GM19238 (cell line): ENCODE results near the gene ST6GALNAC1.

Source experiments
- DNase-seq: peaks from one replicate; pipeline ENCODE4 v3.0.0; 2011; ENCODE audit warnings: low spot score; ENCODE audit not compliant: insufficient read length

The ST6GALNAC1 gene

GRCh38 chr17:76675648-76676047, 32.1 kb upstream of the ST6GALNAC1 start:
- DNase-seq: no peak

DNA sequence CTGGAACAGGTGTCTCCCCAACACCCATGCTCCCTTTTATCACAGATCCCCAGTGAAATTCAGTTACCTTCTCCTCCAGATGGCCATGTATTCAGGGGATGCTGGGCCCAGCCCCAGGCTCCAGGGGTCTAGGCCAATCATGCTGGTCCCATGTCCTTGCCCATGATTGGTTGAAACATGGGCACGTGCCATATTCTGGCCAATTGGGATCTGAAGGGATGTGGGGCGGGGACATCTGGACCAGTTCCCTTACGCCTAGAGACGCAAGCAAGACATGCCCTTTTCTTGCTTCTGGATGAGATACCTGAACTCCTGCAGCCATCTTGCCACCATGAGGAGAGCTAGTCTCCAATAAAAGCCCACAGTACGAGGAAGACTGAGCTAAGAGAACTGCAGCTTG, 31.0 kb upstream of the ST6GALNAC1 start:
- no peak for DNase-seq

DNA sequence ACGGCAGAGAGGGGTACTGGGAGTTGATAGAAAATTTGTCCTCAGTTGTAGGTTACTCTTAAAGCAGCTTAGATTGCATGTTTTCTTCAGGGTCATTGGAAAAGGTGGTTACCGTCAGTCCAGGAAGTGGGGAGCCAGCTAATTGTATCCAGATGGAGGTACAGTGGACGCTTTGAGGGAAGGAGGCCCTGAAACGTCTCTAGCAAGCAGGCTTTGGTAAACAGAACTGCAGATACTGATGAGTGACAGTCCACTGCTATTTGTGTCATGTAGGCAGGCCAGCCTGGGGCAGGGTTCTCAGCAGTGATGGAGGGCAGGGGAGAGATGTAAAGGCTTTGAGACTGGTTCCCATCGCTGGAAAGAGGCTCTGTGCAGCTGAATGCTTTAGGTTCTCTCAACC, 30.2 kb upstream of the ST6GALNAC1 start:
- DNase-seq: no peak

- no peak for DNase-seq
Measured at GRCh38 chr17:76672892-76673291, 29.3 kb upstream of the ST6GALNAC1 start.

- DNase-seq: no peak
Measured at GRCh38 chr17:76672270-76672851, 28.8 kb upstream of the ST6GALNAC1 start.

GRCh38 chr17:76671912-76672262, 28.3 kb upstream of the ST6GALNAC1 start:
- no peak for DNase-seq

DNA sequence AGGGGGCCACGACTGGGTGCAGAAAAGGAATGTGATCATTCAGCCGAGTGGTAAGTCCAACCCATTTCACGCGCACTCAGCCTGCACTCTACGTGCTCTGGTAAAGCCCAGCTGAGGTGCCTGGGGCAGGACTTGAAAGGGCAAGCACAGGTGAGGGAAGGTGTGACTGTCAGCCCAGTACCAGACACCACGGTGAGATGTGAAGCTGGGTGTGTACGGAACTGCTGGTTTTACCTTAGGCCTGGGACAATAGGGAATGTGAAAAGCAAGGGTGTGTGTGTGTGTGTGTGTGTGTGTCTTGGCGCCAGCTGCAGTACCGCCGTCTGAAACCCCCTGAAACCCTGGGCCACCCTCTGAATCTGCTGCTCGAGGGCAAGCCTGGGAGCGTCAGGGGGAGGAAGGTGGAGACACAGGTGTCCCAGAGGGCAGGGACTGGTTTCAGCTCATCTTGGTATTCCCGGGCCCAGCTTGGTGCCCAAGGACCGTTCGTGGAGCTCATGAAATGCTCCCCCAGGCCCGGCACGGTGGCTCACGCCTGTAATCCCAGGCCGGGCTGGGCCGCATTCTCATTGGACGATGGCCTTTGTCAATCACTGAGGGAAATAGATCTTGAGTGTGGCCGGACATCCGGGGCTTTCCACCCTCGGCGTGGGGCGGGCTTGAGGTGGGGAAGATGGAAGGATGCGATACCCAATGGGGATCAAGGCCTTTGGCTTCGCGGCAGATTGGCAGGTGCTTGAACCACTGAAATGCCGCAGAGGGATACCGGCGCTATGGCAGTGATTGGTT, 27.8 kb upstream of the ST6GALNAC1 start:
- peak; percentile 98 for DNase-seq

DNA sequence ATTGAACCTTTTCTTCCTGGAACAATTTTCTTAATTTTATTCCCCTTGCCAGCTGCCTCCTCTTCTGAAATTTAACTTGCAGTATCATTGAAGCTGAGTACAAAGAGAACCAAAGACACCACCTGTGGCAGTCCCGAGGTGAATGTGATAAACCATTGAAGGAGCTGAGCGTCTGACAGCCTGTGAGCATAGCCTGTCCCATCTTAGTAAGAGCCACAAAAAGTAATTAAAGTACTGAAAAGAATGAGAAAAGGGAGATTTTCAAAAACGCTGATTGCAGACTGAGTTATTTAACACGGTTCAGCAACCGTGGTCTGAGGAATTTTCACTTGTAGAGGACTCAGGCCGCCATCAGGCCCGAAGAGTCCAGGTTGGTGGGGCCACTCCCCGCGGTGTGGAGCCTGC, 27.2 kb upstream of the ST6GALNAC1 start:
- DNase-seq: no peak

- DNase-seq: no peak
Measured at GRCh38 chr17:76670020-76670717, 26.6 kb upstream of the ST6GALNAC1 start.

DNA sequence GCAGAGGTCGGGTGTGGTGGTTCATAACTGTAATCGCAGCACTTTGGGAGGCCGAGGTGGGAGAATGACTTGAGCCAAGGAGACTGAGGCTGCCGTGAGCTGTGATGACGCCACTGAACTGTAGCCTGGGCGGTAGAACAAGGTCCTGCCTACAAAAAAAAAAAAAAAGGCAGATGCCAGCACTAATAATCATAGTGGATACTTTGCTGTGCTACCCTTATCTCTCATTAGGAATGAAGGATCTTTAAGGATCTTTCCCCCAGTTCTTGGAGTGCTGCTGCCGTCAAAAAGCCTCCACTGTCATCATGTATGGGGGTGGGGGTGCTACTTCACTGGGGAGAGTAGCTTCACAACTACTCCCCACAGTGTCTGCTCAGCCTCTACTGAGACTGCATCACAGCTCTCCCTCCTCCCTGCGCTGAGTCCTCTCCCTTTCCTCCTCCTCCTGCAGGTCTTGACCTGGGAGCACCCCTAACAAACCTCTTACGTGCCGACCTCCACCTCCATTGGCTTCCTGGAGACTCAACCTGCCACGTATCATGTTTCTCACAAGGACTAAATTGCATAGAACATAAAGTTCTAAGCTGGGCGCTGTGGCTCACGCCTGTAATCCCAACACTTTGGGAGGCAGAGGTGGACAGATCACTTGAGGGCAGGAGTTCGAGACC, 24.4 kb upstream of the ST6GALNAC1 start:
- DNase-seq: no peak

DNA sequence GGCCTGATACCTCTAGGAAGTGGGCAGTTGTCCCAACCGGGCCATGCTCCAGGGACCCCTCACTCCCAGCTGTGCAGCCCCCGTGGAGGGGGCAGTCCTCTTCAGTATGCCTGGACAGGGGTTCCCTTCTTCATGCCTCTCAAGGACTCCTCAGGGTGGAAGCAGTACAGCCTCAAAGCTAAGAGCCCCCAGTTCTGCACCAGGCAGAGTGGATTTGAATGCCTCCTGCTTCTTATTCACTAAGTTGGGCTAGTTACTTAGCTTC, 23.9 kb upstream of the ST6GALNAC1 start:
- DNase-seq: no peak

DNA sequence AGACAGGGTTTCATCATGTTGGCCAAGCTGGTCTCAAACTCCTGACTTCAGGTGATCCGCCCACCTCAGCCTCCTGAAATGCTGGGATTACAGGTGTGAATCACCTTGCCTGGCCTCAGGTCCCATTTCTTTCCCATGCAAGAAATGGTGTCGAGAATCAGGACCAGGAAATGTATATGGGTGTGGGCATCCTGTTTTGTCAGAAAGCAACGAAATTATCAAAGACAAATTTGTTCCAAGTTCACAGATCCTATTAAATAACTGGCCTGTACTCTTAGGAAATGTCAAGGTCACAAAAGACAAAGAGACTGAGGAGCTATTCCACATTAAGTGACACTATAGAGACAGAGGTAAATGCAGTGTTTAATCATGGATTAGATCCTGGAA, 17.1 kb upstream of the ST6GALNAC1 start:
- no peak for DNase-seq

- DNase-seq: no peak
Measured at GRCh38 chr17:76659928-76660655, 16.5 kb upstream of the ST6GALNAC1 start.

GRCh38 chr17:76658242-76658662, 14.7 kb upstream of the ST6GALNAC1 start:
- no peak for DNase-seq

GRCh38 chr17:76657505-76658241, 14.1 kb upstream of the ST6GALNAC1 start:
- DNase-seq: no peak

DNA sequence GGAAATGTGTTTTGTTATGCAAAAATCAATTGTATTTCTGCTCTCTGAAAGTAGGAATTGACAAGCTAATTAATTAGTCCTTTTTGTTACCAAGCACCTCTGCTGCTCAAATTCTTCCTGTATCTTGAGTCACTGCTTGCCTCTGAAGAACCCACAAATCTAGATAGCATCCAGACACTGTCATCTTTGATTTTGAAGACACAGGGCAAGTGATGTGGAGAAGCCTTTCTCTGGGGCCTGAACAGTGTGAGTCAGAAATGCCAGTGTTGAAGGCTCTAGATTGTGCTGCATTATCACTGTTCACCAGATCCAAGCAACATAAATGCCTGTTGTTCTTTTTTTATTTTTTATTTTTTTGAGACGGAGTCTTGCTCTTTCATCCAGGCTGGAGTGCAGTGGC, 10.9 kb upstream of the ST6GALNAC1 start:
- DNase-seq: no peak

- DNase-seq: no peak
Measured at GRCh38 chr17:76650504-76650903, 6.9 kb upstream of the ST6GALNAC1 start.

DNA sequence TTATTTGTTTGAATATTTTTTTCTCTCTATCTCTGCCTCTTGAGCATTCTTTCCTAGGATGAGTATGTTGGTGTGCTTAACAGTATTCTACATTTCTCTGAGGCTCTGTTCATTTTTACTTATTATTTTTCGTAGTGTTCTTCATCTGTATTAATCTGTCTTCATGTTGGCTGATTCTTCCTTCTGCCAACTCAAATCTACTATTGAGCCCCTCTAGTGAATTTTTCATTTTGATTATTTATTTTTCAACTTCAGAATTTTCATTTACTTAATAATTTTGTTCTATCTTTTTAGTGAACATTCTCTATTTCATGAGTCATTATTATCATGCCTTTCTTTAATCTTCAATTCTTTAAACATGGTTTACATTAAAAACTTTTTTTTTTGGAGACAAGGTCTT, 3.2 kb upstream of the ST6GALNAC1 start:
- no peak for DNase-seq

- DNase-seq: no peak
Measured at GRCh38 chr17:76645481-76645880, 1.9 kb upstream of the ST6GALNAC1 start.

GRCh38 chr17:76644995-76645394, 1.4 kb upstream of the ST6GALNAC1 start:
- DNase-seq: no peak

DNA sequence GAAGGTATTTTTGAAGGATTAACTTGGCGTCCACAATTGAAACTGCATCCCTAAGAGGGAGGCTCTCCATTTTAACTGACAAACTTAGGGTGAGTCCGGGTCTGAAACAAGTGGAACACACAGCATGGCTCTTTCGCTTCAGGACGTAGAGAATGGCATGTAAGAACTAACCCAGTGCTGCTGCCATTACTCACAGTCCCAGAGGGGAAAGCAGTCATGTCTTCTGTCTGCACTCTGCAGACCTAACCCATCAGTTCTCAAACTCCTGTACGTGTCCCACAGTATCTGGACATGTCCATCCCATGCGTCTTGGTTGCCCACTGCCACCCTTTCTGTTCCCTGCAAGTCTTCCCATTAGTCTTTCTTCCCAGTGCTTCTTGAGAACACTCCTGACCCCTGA, 563 bp downstream of the ST6GALNAC1 start:
- DNase-seq: no peak
